Fibroblast of gingiva (primary cell): ENCODE data around the gene GPR17.

ENCODE experiments used
- DNase-seq: peaks from one replicate; pipeline ENCODE4 v3.0.0-alpha.2; 2011; ENCODE audit warnings: low read depth

Gene GPR17

DNA sequence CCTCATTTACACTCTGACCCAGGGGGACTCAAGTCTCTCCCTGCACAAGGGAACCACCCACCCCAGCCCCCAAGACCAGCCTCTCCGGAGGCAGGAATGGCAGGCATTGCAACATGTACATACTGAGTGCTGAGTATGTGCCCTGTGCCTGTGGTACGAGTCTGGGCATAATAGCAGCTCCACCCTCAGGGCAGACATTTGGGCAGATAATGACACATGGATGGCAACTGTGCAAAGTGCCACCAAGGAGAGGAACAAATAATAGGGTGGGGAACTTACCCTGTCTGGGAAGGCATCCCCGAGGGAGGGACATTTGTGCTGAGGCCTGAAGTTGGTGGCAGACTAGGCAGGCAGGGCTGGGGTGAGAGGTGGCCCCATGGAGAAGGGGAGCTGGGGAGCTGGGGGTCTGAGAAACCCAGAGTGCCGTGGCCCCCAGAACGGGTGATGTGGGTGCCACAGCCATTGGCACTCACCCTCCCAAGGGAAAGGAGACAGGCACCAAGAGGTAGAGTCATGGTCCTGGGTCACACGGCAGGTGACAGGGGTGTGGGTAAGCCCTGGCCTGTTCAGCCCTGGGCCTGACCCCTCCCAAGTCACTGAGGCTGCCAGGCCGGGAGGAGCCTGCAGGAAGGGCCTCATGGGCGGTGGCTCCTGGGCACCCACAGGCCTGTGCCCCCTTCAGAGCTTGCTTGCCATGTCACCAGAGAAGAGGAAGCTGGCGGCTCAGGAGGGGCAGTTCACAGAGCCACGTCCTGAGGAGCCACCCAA is 15.7 kb upstream of the GPR17 start:
- DNase-seq: no peak

- DNase-seq: no peak
Observed at GRCh38 chr2:127630864-127631540, 15.0 kb upstream of the GPR17 start.

GRCh38 chr2:127631541-127631996 is 14.4 kb upstream of the GPR17 start:
- DNase-seq: no peak

DNA sequence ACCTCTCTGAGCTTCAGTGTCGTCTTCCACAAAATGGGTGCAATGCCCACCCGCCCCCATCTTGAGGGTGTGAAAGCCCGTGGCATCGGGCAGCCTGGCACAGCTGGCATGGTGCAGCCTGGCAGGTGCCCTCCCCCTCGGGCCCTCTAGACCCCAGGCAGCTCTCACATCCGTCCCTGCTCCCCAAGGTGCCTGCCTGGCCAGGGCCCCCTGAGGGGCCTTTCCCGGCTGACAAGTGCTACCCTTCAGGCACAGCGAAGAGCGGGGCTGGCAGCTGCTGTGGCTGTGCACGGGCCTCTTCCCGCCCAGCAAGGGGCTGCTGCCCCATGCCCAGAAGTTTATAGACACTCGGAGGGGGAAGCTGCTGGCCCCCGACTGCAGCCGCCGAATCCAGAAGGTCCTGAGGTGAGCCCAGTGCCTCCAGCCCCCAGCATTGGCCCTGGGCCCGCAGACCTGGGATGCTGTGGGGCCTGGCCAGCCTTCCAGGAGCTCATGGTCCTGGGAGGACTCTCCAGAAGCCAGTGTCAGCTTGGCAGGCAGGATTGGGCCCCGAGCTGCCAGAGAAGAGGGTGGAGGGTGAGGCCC is 13.9 kb upstream of the GPR17 start:
- no peak for DNase-seq

DNA sequence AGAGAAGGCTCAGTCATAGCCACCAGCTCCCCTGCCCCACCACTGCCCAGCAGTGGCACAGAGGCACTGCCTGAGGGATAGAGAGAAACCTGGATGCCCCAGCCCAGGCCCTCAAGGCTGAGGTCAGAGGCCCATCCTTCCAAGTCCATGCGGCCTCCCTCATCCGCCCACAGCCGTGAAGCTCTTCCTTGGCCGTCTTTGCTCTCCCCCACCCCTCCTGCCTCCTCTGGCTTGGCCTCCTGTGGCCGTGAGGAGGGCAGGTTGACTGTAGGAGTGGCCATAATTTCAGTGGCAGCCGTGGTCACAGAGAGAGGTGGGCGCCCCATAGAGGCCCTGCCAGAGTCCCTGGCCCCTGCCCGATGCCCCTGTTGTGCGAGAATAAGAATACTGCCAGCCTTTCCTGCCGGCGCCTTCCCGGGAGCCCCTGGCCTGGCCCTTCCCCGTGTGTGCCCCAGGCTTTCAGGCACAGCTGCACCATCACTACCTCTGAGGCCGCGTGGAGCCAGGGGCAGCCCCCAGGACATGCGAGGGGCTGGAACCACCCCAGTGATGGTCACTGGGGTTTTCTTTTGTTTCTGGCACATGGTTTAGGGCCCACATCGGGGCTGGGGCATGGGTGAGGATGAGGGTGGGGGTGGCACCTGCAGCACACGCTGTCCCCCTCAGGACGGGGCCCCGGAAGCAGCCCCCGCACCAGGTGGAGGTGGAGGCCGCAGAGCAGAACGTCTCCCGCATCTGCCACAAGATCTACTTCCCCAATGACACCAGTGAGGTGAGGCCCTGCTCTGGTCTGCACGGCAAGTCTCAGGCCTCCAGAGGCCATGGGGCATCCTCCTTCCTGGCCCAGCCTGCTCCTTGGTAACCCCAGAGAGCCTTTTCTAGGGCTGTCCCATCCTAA is 13.1 kb upstream of the GPR17 start:
- no peak for DNase-seq

DNA sequence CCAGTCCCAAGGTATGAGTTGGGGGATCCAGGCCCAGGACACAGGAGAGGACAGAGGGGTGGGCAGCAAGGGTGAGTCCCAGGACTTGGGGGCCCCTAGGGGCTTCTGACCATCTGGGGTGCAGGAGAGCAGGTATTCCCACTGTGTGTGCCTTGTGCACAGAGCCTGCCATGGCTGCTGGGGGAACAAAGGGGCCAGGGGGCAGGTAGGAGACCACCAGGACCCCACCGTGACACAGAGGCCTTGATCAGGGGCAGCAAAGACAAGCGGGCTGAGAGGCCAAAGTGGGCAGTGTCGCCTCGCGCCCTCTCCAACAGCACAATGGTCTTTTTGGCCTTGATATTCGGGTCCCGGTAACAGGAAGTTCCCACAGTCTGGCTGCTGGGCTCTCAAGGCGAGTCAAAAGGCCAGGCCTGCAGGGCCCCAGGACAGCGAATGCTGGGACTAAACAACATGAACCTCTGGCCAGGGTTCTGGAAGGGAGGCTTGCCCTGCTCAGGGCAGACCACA is 12.3 kb upstream of the GPR17 start:
- DNase-seq: no peak

DNA sequence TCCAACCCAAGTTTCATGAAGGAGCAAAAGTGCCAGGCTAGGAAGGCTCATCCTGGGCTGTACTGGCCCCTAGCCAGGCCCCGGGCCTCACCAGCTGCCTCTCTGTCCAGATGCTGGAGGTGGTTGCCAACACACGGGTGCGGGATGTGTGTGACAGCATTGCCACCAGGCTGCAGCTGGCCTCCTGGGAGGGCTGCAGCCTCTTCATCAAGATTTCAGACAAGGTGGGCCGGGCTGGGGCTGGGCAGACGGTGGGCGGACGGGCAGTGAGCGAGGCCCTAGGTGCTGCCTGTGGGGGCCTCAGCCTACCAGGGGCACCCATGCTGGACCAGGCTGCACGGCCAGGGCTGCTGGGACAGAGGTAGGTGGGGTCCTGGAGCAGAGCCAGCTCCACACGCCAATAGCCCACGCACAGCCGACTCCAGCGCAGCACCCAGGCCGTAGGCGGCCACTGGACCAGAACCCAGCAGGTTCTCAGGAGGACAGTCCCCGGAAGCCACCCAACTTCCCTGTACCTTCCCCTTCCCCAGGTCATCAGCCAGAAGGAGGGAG is 11.8 kb upstream of the GPR17 start:
- no peak for DNase-seq

DNA sequence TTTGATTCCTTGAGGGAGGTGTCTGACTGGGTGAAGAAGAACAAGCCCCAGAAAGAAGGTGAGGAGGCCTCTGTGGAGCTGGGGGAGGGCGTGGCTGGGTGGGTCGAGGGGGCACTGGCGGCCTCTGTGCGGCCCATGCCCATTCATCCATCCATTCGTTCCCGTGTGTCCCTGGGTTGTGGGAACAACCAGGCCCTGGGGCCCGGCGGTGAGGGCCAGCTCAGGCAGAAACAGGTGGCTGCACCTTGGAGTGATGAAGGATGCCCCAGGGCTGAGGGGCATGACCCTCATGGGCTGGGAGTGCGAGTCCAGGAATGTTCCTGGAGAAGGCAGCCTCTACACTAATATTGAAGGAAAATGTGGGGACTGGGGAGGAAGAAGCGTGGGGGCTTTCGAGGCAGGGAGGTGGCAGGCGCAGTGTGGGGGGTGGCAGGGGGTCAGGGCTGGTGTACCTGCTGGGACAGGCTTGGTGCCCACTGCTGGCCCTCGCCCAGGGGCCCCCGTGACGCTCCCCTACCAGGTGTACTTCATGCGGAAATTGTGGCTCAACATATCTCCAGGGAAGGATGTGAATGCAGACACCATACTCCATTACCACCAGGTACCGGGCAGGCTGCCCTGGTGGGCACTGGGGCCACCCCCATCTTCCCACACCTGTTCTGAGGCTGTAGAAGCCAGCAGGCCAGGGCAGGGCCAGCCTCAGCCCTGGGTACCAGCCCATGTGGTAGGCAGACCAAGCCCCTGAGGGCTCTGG is 11.2 kb upstream of the GPR17 start:
- no peak for DNase-seq

DNA sequence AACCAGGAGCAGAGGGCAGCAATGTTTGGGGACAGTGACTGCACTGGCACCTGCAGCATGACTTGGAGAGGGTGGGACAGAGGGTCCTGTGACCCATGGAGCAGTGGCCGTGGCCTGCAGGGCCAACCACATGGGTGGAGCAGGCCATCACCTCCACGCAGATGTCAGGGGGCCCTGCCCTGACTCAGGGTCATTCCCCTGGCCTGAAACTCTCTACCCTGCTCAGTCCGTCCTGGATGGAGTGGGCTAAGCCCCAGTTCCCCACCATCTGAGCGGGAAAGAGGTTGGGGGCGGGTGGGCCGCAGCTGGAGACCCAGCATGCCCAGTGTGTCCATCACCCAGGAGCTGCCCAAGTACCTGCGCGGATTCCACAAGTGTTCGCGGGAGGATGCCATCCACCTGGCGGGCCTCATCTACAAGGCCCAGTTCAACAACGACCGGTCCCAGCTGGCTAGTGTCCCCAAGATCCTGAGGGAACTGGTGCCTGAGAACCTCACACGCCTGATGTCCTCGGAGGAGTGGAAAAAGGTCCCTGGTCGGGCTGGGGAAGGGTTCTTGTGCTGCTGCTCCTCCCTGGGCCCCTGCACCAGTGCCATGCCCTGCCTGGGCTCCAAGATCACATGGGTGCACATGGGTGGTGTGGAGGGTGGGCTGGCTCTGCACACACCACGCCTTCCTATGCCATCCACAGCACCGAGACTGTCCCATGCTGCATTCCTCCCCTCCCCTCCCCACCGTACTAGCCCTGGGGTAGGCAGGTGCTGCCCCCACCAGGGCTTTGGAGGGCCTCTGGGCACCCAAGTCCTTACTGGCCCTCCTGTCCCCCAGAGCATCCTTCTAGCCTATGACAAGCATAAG is 10.3 kb upstream of the GPR17 start:
- no peak for DNase-seq

DNA sequence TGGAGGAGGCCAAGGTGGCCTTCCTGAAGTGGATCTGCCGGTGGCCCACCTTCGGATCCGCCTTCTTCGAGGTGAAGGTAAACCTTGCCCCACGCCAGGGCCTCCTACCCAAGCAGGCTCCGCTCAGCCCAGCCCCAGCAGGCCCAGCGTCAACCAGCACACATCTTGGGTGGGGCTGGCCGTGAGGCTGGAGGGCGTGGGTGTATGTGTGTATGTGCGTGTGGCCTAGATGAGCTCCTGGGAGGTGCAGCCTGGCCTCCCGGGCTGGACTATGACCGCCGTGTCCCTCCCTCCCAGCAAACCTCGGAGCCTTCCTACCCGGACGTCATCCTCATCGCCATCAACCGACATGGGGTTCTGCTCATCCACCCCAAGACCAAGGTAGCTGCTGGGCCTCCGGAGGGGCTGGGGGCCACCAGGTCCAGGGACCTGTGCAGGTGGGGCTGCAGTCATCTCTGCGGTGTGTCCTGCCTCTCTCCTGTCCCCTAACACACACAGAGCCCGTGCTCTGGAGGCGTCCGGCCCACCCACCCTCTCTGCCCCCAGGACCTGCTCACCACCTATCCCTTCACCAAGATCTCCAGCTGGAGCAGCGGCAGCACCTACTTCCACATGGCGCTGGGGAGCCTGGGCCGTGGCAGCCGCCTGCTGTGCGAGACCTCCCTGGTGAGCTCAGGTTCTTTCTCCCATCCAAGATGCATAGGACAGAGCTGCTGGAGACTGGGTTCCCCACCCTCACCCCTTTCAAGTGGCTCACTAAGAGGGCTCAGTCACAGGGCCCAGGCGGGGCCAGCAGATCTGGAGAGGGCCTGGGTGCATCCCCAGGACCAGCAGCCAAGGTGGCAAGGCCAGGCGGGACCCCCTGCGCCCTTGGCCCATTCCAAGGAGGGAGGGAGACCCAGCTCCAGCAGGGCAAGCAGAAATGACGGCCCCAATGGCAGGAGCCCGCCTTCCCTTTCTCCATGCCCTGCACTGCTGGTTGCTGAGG is 9.4 kb upstream of the GPR17 start:
- DNase-seq: no peak

DNA sequence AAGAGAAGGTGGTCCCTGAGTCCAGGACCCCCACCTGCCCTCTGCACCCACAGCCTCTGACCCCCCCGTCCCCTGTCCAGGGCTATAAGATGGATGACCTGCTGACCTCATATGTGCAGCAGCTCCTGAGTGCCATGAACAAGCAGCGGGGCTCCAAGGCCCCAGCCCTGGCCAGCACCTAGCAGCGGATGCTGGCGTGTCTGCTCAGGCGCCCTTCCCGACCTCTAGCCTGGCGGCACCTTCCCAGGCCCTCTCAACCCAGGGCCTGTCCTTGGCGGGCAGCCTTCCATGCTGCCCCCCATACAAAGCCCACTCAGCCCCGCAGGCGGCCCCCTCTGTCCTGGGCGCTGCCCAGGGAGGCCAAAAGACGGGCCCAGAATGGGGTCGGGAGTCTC is 8.7 kb upstream of the GPR17 start:
- no peak for DNase-seq

GRCh38 chr2:127637725-127638252 is 8.2 kb upstream of the GPR17 start:
- DNase-seq: peak; percentile 57

DNA sequence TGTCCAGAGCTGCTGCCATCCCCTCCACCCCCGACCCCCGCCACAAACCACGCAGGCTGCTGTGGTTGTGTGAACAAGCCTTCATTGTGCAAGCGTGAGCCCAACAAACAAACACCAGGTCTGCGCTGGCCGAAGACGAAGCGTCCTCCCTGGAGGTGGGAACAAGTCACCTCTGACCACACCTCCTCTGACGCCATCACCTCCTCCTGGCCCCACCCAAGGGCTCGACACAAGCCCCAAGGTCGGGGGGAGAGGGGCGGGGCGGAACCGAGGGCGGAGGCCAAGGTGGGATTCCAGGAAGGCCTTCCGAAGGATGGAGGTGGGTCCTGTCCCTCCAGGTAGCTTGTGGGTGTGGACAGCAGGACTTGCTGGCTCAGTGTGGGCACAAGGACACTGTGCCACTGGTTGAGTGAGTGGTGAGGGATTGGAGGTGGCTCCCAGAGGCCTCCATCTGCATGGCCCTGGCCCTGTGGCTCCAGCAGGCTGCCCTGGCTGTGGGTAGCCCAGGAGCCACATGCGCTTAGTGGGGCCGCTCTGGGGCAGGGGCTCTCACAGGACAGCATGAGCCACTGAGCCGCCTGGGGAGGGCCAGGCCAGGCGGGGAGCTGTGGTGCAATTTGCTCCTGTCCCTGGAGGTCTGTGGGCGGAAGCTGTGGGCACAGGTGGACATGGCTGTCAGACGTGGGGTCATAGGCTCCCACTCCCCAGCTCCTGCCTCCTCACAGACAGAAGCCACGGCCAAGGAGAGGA is 7.4 kb upstream of the GPR17 start:
- DNase-seq: no peak

GRCh38 chr2:127639111-127639474 is 6.9 kb upstream of the GPR17 start:
- DNase-seq: no peak

- DNase-seq: no peak
Observed at GRCh38 chr2:127640082-127641072, 5.6 kb upstream of the GPR17 start.

- no peak for DNase-seq
Observed at GRCh38 chr2:127641133-127641532, 4.8 kb upstream of the GPR17 start.
